ENCODE results near the gene SLC28A1. TPM values are rescaled to one million over a fixed set of nuclear protein-coding genes. Genes with fewer than 3 reads are reported as not detected.

The SLC28A1 gene
- total and polyA plus RNA-seq, 2 of the 4 experiments (the other 2 are of a cell fraction), result not detected

GRCh38 chr15:84878504-84878903 is 6.0 kb upstream of the SLC28A1 start:
- ChIA-PET POLR2A (ENCODE audit: unreplicated experiment) (no interaction called here), CTCF (interaction anchor here (0.6 to 1.3 kb wide), 8 partner anchors 10 to 280 kb away, joined by 3 to 6 read pairs (median 4); partner anchors contain the start of gene WDR73)
- dilution Hi-C loops (cut with HindIII; ENCODE audit: low sequenced_read_pairs, unreplicated experiment), result no loop called here
- no peak overlapping the region for H4K8ac ChIP-seq (ENCODE audit: low read depth in 2 of 2, low read length in 2 of 2)
- BruUV-seq (replicated peaks), result no TSS peak
- in situ Hi-C loops (cut with MboI; ENCODE audit: low sequenced_read_pairs), result no loop called here
- H3K14ac ChIP-seq (replicated peaks; ENCODE audit: low read depth, low read length), result no peak overlapping the region
- no peaks in the 10 kb centered on the region for H4K20me1 ChIP-seq (ENCODE audit: insufficient read depth, low read length)
- H3K79me1 ChIP-seq (ENCODE audit: low read depth in 1 of 2, low read length in 2 of 2), result no peaks in the 10 kb centered on the region
- H3K9me3 ChIP-seq (ENCODE audit: control insufficient read depth, insufficient read depth, low read length), result no peaks in the 10 kb centered on the region
- peaks cover 19% of the 10 kb centered on the region for H3K27me3 ChIP-seq (ENCODE audit: control insufficient read depth, insufficient read depth, low read length)
- no peak overlapping the region for H2BK5ac ChIP-seq (ENCODE audit: low read depth, low read length, poor library complexity, severe bottlenecking)
- H2AFZ ChIP-seq (replicated peaks; ENCODE audit: low read length, poor library complexity), result peak overlapping the region; percentile 18
- no peak overlapping the region for H2AK5ac ChIP-seq (ENCODE audit: low read depth, low read length)
- peak; percentile 91 for ATAC-seq (ENCODE audit: low read depth)
- H3K18ac ChIP-seq (ENCODE audit: low read depth, low read length), result no peak overlapping the region
- no peak overlapping the region for H3K4me2 ChIP-seq (ENCODE audit: low read depth, low read length)
- TF ChIP-seq CHD1 (IDR thresholded peaks at IDR 0.05; ENCODE audit: low read depth, low read length) (no peak), CTCF (conservative IDR thresholded peaks at IDR 0.05; ENCODE audit: low read depth, low read length) (peak; percentile 63), RFX5 (IDR thresholded peaks at IDR 0.05; ENCODE audit: low read depth, low read length) (no peak), MAFK (IDR thresholded peaks at IDR 0.05; ENCODE audit: low read depth, low read length) (no peak), NFE2L2 (IDR thresholded peaks at IDR 0.05; ENCODE audit: low read depth, low read length) (no peak), RAD21 (IDR thresholded peaks at IDR 0.05; ENCODE audit: low read length) (peak; percentile 64), SMC3 (IDR thresholded peaks at IDR 0.05; ENCODE audit: low read depth, low read length) (peak; percentile 43; the same call in 1 of the 2 replicates), MXI1 (IDR thresholded peaks at IDR 0.05; ENCODE audit: borderline replicate concordance, low read depth, low read length) (no peak)
- H2BK15ac ChIP-seq (ENCODE audit: low read depth, low read length), result no peak overlapping the region
- no peak overlapping the region for H3K23ac ChIP-seq (ENCODE audit: low read depth, low read length)
- H3K27ac ChIP-seq (ENCODE audit: insufficient read depth, low read length), result no peak overlapping the region
- H3K36me3 ChIP-seq (ENCODE audit: control insufficient read depth, insufficient read depth, low read length), result no peaks in the 10 kb centered on the region
- H3K56ac ChIP-seq (ENCODE audit: extremely low read depth, insufficient read depth, low read length), result no peak overlapping the region
- no peak overlapping the region for H3K4me3 ChIP-seq (ENCODE audit: insufficient read depth, low read depth, low read length)
- no peaks in the 10 kb centered on the region for H3K9me1 ChIP-seq (ENCODE audit: insufficient read depth, low read length)
- whole genome bisulfite sequencing, 2 experiments (ENCODE audit: extremely low coverage in 2 of 2, insufficient read length in 1 of 2), result 60% methylated on average over 1 of the region's 4 CpGs; no CpG with 5 or more reads in 1 of the 2 experiments
- H2BK120ac ChIP-seq (ENCODE audit: low read depth, low read length), result no peak overlapping the region
- no peak overlapping the region for H4K91ac ChIP-seq (ENCODE audit: insufficient read depth, low read depth, low read length)
- no peak overlapping the region for H3K9ac ChIP-seq (ENCODE audit: low read depth, low read length)
- H2BK20ac ChIP-seq (ENCODE audit: low read depth, low read length), result no peak overlapping the region
- no peaks in the 10 kb centered on the region for H3K4me1 ChIP-seq (ENCODE audit: control insufficient read depth, insufficient read depth, low read length)
- intact Hi-C loops (cut with micrococcal nuclease), result loop anchor here (1.0 to 2.0 kb wide), 2 partner anchors 224 to 290 kb away; partner anchors contain the start of gene WDR73
- no peak overlapping the region for H4K5ac ChIP-seq (ENCODE audit: low read depth, low read length)
- H2AK9ac ChIP-seq (replicated peaks; ENCODE audit: low read depth, low read length, poor library complexity), result no peak overlapping the region
- H3K4ac ChIP-seq (ENCODE audit: low read depth, low read length), result no peak overlapping the region
- DNase-seq, result peak; percentile 44
